Neural cell (in vitro differentiated cells): ENCODE data around the gene SDK2. TPM values are rescaled to one million over a fixed set of nuclear protein-coding genes. Genes with fewer than 3 reads are reported as not detected.

Experiments used
- H2AFZ ChIP-seq: fragments of 200-600, 300-800 bp; sonication (generic), shearing (Covaris generic); 2 replicates; pipeline ENCODE4 v1.6.0; 2014; ENCODE audit warnings: low read depth, mild to moderate bottlenecking, antibody characterized with exemption, low read length, moderate library complexity
- H3F3A ChIP-seq: fragments of 200-600 bp; shearing (Covaris generic); 2 replicates; pipeline ENCODE4 v1.6.1; 2016; ENCODE audit warnings: mild to moderate bottlenecking, moderate library complexity, mixed read lengths, antibody characterized with exemption, low read length; ENCODE audit not compliant: insufficient read depth, poor library complexity, severe bottlenecking
- H3K27ac ChIP-seq: fragments of 200-600, 300-800 bp; sonication (generic), shearing (Covaris generic); 2 replicates; pipeline ENCODE4 v1.5.1; 2014; ENCODE audit warnings: mild to moderate bottlenecking, low read length, moderate library complexity
- H3K27me3 ChIP-seq: fragments of 300-800, 200-600 bp; sonication (generic), shearing (Covaris generic); 2 replicates; pipeline ENCODE4 v1.6.0; 2014; ENCODE audit warnings: mild to moderate bottlenecking, low read depth, low read length, moderate library complexity; ENCODE audit not compliant: insufficient read depth
- H3K36me3 ChIP-seq: fragments of 300-800, 200-600 bp; sonication (generic), shearing (Covaris generic); 2 replicates; pipeline ENCODE4 v1.5.1; 2014; ENCODE audit warnings: mild to moderate bottlenecking, antibody characterized with exemption, low read length, moderate library complexity; ENCODE audit not compliant: insufficient read depth
- H3K4me2 ChIP-seq: fragments of 300-800, 200-600 bp; sonication (generic), shearing (Covaris generic); 2 replicates; pipeline ENCODE4 v1.6.0; 2014; ENCODE audit warnings: mild to moderate bottlenecking, low read length
- H3K4me3 ChIP-seq: fragments of 300-800, 200-600 bp; sonication (generic), shearing (Covaris generic); 2 replicates; pipeline ENCODE4 v1.5.1; 2014; ENCODE audit warnings: mild to moderate bottlenecking, low read length, moderate library complexity
- H3K79me2 ChIP-seq: fragments of 200-600 bp; shearing (Covaris generic); replicated peaks from 2 replicates; pipeline ENCODE4 v1.6.0; 2014; ENCODE audit warnings: mild to moderate bottlenecking, low read length, moderate library complexity; ENCODE audit not compliant: insufficient read depth
- H3K9ac ChIP-seq: fragments of 300-800, 200-600 bp; sonication (generic), shearing (Covaris generic); 2 replicates; pipeline ENCODE4 v1.6.1; 2016; ENCODE audit warnings: mild to moderate bottlenecking, low read length, mixed read lengths
- H3K9me2 ChIP-seq: fragments of 200-600 bp; shearing (Covaris generic); 2 replicates; pipeline ENCODE4 v1.6.1; 2016; ENCODE audit warnings: mild to moderate bottlenecking, low read length, mixed read lengths; ENCODE audit not compliant: insufficient read depth
- H3K9me3 ChIP-seq: fragments of 200-600, 300-800 bp; sonication (generic), shearing (Covaris generic); 2 replicates; pipeline ENCODE4 v1.6.1; 2016; ENCODE audit warnings: mild to moderate bottlenecking, mixed run types, low read length, moderate library complexity, mixed read lengths
- H4K20me1 ChIP-seq: fragments of 200-600 bp; shearing (Covaris generic); 2 replicates; pipeline ENCODE4 v1.6.1; 2016; ENCODE audit warnings: mild to moderate bottlenecking, mixed run types; ENCODE audit not compliant: insufficient read depth
- CTCF ChIP-seq: fragments of 450-650 bp; IDR thresholded peaks from 2 replicates; pipeline ENCODE4 v1.5.1; 2014; ENCODE audit warnings: antibody characterized with exemption, mild to moderate bottlenecking, moderate library complexity; ENCODE audit not compliant: poor library complexity, severe bottlenecking
- EP300 ChIP-seq: fragments of 450-650 bp; conservative IDR thresholded peaks from 2 replicates; pipeline ENCODE4 v1.6.1; 2014; ENCODE audit warnings: antibody characterized with exemption, mild to moderate bottlenecking, moderate library complexity; ENCODE audit not compliant: poor library complexity, severe bottlenecking
- EZH2 ChIP-seq: fragments of 200-600, 300-800 bp; shearing (Covaris generic), sonication (generic); IDR thresholded peaks from 2 replicates; pipeline ENCODE4 v1.6.1; 2014; ENCODE audit warnings: antibody characterized with exemption, low read length, borderline replicate concordance, mild to moderate bottlenecking; ENCODE audit not compliant: insufficient read depth, poor library complexity, severe bottlenecking
- MXI1 ChIP-seq: fragments of 450-650 bp; conservative IDR thresholded peaks from 2 replicates; pipeline ENCODE4 v1.6.1; 2014; ENCODE audit warnings: antibody characterized with exemption, mild to moderate bottlenecking; ENCODE audit not compliant: poor library complexity, severe bottlenecking
- POLR2AphosphoS5 ChIP-seq: IDR thresholded peaks from 2 replicates; pipeline ENCODE4 v1.6.1; 2012
- RAD21 ChIP-seq: fragments of 450-650 bp; conservative IDR thresholded peaks from 2 replicates; pipeline ENCODE4 v1.6.1; 2014; ENCODE audit warnings: antibody characterized with exemption, mild to moderate bottlenecking, moderate library complexity
- SMC3 ChIP-seq: fragments of 450-650 bp; conservative IDR thresholded peaks from 2 replicates; pipeline ENCODE4 v1.6.1; 2014; ENCODE audit warnings: antibody characterized with exemption, mild to moderate bottlenecking, moderate library complexity; ENCODE audit not compliant: poor library complexity
- TAF1 ChIP-seq: IDR thresholded peaks from 2 replicates; pipeline ENCODE4 v1.6.1; 2012; ENCODE audit warnings: low read depth
- polyA plus RNA-seq: library from polyadenylated mRNA; depleted of rRNA; stranded (reverse); fragments of >200 nt; gene quantifications from 2 replicates; pipeline ENCODE4 v1.2.3, GENCODE V29; 2014
- TF ChIP-seq, protein P1 (sequence below): IDR thresholded peaks from 2 replicates; pipeline ENCODE4 v1.6.1; 2012; ENCODE audit warnings: borderline replicate concordance

SDK2 gene
- polyA plus RNA-seq, 1 donor from 2014 or later = 0.73 TPM

DNA sequence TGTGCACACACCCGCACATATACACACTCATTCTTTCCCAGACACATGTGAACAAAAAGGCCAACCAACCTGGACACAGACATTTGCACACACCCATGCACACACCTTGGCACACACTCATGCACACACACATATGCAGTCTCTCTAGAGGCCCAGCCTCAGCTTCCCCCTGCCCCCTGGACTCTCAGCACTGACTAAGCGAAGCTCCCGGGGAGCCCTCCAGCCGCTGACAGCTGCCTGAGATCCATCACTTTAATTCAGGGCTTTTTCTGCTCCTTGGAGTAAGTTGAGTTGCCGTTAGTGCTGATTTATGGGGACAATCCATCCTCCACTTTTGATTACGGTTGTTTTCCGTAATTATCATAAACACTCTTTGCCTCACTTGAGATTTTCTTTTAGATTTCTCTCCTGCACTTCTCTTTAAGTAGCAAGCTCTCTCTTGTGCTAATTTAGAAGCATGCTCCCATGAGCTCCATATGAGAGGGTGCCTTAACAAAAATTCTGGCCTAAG is 173.9 kb downstream of the SDK2 start:
- H3K27ac ChIP-seq = peak overlapping the region; percentile 15

DNA sequence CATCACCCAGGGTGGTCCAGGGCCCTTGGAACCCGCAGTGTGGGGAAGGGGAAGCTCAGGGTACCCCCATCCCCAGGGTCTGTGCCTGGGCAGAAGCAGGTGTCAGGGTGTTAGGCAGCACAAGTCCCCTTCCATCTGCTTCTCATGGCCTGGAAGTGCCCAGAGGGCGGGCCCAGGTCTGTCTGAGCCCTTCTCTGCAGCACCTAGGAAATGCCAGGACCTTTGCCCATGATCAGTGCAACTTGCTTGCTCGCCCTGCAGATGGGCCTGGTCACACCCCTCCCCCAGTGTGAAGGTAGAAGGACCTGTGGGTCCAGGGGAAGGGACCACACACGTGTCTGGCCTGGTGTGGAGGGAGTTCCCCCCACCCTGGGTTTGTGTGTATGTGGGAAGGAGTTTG is 174.9 kb downstream of the SDK2 start:
- no peak overlapping the region for H3K4me3 ChIP-seq
- no peak overlapping the region for H3K27ac ChIP-seq
- no peaks in the 10 kb centered on the region for H3F3A ChIP-seq
- TF ChIP-seq TAF1 = no peak
- no peak for TF ChIP-seq POLR2AphosphoS5
- no peak for TF ChIP-seq SMC3
- no peak for TF ChIP-seq EP300
- TF ChIP-seq EZH2 = no peak
- no peak for TF ChIP-seq CTCF
- TF ChIP-seq MXI1 = no peak
- TF ChIP-seq RAD21 = no peak
- TF ChIP-seq, protein P1, sequence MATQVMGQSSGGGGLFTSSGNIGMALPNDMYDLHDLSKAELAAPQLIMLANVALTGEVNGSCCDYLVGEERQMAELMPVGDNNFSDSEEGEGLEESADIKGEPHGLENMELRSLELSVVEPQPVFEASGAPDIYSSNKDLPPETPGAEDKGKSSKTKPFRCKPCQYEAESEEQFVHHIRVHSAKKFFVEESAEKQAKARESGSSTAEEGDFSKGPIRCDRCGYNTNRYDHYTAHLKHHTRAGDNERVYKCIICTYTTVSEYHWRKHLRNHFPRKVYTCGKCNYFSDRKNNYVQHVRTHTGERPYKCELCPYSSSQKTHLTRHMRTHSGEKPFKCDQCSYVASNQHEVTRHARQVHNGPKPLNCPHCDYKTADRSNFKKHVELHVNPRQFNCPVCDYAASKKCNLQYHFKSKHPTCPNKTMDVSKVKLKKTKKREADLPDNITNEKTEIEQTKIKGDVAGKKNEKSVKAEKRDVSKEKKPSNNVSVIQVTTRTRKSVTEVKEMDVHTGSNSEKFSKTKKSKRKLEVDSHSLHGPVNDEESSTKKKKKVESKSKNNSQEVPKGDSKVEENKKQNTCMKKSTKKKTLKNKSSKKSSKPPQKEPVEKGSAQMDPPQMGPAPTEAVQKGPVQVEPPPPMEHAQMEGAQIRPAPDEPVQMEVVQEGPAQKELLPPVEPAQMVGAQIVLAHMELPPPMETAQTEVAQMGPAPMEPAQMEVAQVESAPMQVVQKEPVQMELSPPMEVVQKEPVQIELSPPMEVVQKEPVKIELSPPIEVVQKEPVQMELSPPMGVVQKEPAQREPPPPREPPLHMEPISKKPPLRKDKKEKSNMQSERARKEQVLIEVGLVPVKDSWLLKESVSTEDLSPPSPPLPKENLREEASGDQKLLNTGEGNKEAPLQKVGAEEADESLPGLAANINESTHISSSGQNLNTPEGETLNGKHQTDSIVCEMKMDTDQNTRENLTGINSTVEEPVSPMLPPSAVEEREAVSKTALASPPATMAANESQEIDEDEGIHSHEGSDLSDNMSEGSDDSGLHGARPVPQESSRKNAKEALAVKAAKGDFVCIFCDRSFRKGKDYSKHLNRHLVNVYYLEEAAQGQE = no peak
- H3K9me3 ChIP-seq = no peaks in the 10 kb centered on the region
- H2AFZ ChIP-seq = no peak overlapping the region
- H3K9ac ChIP-seq = no peak overlapping the region
- H3K36me3 ChIP-seq = no peaks in the 10 kb centered on the region
- H4K20me1 ChIP-seq = no peaks in the 10 kb centered on the region
- no peak overlapping the region for H3K4me2 ChIP-seq
- H3K79me2 ChIP-seq = no peaks in the 10 kb centered on the region
- H3K27me3 ChIP-seq = no peaks in the 10 kb centered on the region
- no peaks in the 10 kb centered on the region for H3K9me2 ChIP-seq

More for the DNA sequence above, 173.9 kb downstream of the SDK2 start:
- no peak overlapping the region for H3K4me2 ChIP-seq
- TF ChIP-seq RAD21 (no peak), POLR2AphosphoS5 (peak; percentile 26), CTCF (no peak)
- TF ChIP-seq, protein P1 = peak; percentile 8
- no peak overlapping the region for H2AFZ ChIP-seq
- H3K36me3 ChIP-seq = no peaks in the 10 kb centered on the region
- no peak overlapping the region for H3K4me3 ChIP-seq
- no peaks in the 10 kb centered on the region for H3K9me3 ChIP-seq
- no peaks in the 10 kb centered on the region for H3K9me2 ChIP-seq
- no peak overlapping the region for H3K9ac ChIP-seq
- H3K27me3 ChIP-seq = no peaks in the 10 kb centered on the region
- H3F3A ChIP-seq = no peaks in the 10 kb centered on the region
- H4K20me1 ChIP-seq = no peaks in the 10 kb centered on the region
- H3K79me2 ChIP-seq = no peaks in the 10 kb centered on the region
